ENCODE results near the gene DYNLT2.
"Not testable (repeated sequence)": the region's sequence is repeated elsewhere in the genome, so short reads cannot be mapped to it uniquely, and the experiment has no call there.

Gene DYNLT2

GRCh38 chr6:169783401-169783800, 32.0 kb upstream of the DYNLT2 start:
- DNase-seq, result no peak

- DNase-seq, result no peak
Observed at GRCh38 chr6:169782966-169783365, 31.6 kb upstream of the DYNLT2 start.

DNA sequence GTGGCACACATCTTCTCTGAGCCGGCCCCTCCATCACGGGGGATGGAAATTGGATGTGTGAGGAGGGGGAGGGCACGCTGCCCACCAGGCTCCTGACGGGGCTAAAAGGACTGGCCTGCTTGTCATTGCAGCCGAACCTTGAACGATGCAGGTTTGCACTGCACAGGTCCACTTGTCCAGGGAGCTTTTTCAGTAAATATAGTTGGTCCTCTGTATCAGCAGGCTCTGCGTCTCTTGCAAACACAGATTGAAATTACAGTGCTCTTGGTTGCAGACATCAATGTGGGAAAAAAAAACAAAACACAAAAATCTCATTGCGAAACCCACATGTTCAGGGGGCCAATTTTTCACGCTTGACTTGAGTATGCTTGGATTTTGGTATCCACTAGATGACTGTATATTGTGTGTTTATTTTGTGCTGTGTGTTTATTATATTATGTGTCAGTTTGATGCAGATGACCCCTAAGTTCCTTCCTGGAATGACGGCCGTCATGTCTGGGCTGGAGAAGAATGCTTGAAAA, 29.3 kb upstream of the DYNLT2 start:
- DNase-seq, result no peak

- DNase-seq, result no peak
Observed at GRCh38 chr6:169779896-169780295, 28.5 kb upstream of the DYNLT2 start.

GRCh38 chr6:169779092-169779815, 27.9 kb upstream of the DYNLT2 start:
- no peak for DNase-seq

GRCh38 chr6:169778646-169779045, 27.3 kb upstream of the DYNLT2 start:
- DNase-seq, result no peak

DNA sequence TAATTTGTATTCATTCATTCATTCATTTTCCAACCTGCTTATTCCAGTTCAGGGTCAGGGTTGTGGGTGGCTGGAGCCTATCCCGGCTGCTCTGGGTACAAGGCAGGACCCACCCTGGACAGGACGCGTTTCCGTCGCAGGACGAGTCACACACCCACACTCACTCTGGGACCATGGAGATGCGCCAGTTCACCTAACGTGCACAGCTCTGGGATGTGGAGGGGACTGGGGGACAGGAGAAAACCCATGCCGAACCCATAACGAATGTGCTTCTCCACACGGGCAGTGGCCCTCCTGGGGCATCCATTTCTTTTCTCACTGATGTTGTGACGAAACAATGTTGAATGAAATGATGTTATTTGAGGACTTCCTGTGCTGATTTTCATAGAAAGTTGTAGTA, 26.5 kb upstream of the DYNLT2 start:
- DNase-seq, result no peak

DNA sequence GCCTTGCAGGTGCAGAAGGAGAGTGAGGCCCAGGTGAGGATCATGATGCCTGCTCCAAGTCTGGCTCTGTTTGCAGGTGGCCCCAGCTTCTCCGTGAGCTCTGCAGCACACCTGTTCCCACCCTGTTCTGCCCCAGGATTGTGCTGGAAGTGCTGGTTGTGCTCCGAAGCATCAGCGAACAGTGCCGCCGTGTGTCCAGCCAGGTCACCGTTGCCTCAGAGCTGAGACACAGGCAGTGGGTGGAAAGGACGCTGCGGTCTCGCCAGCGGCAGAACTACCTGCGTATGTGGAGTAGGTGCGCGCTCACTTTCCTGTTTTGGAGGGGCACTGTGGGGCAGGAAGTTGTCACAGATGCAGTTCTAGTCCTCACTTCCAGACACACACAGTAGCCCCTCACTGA, 25.0 kb upstream of the DYNLT2 start:
- DNase-seq, result no peak

GRCh38 chr6:169775321-169775720, 23.9 kb upstream of the DYNLT2 start:
- DNase-seq, result no peak

DNA sequence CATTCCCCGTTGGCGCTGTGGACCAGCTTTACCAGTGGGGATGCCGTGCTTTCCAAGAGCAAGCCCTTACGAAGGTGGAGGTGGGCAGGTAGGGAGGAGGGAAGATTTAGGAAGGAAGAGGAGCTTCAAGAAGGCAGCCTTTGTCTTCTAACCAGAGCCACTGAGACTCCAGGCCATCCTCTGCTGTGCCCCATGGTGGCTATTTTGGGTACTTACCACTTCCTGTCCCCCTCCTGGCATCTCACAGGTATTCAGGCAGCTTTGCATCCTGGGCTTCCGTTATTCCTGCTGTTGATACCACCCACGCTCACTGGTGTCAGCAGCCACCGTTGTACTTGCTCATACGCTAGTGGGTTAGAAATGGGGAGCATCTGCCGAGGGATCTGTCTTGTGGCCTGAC, 23.0 kb upstream of the DYNLT2 start:
- no peak for DNase-seq

- no peak for DNase-seq
Observed at GRCh38 chr6:169766921-169767736, 15.8 kb upstream of the DYNLT2 start.

DNA sequence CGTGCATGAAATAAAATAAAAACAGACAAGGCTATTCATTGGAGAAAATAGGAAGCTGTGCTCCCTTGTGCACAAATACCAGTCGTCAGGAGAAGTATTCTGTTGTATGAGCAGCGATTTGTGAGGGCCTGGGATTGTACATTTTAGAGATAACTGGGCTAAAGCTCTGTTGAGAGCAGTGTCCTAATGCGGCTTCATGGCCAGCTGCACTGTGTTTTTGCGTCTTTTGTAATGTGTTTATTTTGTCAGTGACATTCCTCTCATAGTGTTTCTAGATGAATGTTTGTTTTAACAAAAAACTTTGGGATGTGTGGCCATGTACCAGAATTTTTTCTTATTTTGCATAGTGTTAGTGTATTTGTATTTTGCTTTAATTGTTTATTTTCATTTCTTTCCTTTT, 14.9 kb upstream of the DYNLT2 start:
- DNase-seq, result no peak

GRCh38 chr6:169765789-169766188, 14.4 kb upstream of the DYNLT2 start:
- DNase-seq, result not testable (repeated sequence)

DNA sequence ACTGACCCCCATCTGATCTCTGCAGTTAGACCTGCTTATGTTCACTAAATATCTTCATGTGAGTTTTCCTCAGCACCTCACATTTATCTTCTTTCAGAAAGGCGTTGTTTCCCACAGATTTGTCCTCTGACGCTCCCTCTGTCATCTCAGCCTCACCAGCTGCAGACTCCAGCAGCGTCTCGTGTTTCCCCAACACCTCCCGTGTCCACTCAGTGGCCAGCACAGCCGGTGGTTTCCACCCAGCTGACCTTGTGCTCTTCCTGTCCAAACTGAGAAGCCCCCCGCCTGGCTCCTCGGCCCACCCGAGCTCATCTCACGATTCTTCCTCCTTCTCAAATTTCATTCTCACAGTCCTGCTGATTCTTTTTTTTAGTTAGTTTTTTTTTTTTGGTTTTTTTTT, 12.5 kb upstream of the DYNLT2 start:
- no peak for DNase-seq

DNA sequence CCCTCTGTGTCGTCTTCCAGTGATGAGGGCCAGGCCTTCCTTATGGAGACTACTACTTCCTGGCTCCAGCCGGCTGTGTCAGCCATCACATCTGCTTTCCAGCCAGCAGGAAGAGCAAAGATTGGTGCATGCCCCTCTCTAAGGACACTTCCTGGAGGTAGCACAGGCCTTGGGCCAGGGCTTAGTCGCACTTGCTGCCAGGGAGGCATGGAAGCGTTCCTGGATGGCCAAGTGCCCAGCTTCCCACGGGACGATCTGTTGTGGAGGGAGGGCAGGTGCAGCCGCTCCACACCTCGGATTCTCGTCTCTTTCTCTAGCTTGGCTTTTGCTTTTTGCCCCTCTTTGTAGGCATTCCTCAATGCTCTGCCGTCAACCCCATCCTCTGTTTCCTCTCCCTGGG, 11.9 kb upstream of the DYNLT2 start:
- DNase-seq, result no peak

DNA sequence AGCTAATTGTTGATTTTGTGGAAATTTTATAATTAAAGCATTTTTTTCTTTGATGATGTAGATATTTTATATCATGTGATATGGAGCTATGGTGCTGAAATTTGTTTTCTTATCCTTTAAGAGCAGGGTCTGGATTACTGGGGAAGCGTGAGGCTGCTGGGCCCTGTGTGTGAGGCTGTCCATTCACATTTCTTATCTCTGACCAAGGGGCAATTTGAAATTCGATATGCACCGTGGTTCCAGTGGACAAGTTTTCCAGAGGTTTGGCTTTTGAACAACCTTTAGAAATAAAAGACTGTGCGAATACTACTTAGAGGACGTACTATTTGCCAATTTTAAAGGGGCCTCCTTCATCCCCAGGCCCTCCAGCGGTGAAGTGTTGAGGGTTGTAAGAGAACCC, 3.8 kb upstream of the DYNLT2 start:
- DNase-seq, result no peak

GRCh38 chr6:169752074-169752623, 777 bp upstream of the DYNLT2 start:
- DNase-seq, result no peak

DNA sequence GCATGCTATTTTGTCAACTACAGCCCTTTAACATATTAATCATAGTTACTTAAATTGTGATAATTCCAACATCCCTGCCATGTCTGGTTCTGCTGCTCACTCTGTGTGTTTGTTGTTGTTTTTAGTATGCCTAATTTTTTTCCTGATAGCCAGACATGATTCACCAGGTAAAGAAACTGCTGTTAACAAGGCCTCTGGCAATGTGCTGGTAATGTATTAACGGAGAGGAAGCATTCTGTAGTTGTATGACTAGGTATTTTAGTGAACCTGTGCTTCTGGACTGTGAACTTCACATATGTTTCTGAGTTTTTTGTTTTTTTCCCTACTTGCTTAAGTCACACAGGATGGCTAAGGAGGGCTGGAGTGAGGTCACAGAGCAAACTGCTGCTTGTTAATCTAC, 4.8 kb downstream of the DYNLT2 start:
- no peak for DNase-seq

GRCh38 chr6:169745405-169745804, 6.0 kb downstream of the DYNLT2 start:
- no peak for DNase-seq

GRCh38 chr6:169741344-169741743, 10.0 kb downstream of the DYNLT2 start:
- no peak for DNase-seq

DNA sequence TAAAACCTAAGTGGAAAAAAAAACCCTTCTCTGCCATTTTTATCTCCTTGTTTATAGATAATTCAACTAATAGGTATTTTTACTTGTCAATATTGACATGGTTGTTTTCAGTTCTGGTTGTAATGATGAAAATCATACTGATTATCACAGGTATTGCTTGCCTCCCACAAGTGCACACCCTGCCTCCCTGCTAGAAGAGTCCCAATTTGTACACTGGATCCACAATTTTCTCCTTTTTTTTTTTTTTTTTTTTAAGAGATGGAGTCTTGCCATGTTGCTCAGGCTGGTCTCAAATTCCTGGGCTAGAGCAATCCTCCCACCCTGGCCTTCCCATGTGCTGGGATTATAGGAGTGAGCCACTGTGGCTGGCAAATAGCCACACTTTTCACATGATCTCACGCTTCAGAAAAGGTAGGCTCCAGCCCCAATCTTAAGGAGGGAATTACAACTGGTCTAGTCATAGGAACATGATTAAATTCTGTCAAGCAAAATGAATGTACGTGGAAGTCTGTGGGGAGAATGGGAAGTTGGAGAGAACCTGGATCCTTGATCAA, 12.3 kb downstream of the DYNLT2 start:
- no peak for DNase-seq

DNA sequence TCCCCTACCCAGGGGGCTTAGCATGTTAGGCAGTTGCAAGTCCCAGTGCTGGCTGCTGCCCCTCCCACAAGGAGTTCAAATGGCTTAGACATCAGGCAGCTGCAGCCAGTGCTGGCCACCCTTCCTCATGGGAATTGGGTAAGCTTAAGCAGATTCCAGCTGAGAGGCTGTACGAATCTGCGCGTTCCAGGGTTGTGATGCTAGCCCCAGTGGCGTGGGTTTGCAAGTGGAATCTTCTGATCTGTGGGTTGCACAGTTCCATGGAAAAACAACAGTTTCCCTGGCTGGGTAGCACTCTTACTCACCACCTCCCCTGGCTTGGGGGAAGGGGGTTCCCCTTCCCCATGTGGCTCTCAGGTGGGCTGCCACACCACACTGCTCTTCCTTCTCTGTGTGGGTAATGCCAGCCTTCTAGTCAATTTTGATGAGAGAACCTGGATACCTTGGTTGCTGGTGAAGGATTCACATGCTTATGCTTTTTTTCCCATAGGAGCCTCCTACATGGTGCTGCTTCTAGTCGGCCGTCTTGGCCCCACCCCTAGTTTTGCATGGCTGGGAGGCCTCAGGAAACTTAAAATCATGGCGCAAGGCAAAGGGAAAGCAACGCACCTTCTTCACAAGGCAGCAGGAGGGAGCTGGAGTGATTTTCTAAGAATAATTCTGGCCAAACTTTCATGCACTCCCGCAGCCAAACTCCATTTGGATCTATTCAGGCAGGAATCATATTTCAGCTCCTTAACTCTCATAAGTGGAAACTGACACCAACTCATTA, 13.0 kb downstream of the DYNLT2 start:
- DNase-seq, result no peak

- DNase-seq, result no peak
Observed at GRCh38 chr6:169729961-169730360, 21.4 kb downstream of the DYNLT2 start.

All from activated naive CD4-positive, alpha-beta T cell treated with Interleukin-2 at 50 U/mL for 16 hours (primary cell).